Gastrocnemius medialis (tissue), 4 donors: Measurements from ENCODE around the gene SLC22A15. TPM values are rescaled to one million over a fixed set of nuclear protein-coding genes. Genes with fewer than 3 reads are reported as not detected.

Source experiments
- ATAC-seq, 2 donors: fragments of 150-250 bp; one replicate each; pipeline ENCODE4 v1.9.1; 2016
- DNase-seq, 2 donors: peaks; one replicate each; pipeline ENCODE4 v3.0.0-alpha.2; 2019
- H3K27ac ChIP-seq, 4 donors: fragments of 200-600 bp; sonication (generic); 1 replicate in 1 of 4; 2 replicates in 3 of 4; pipeline ENCODE4 v1.5.1; 2016 to 2018; ENCODE audit warnings: mild to moderate bottlenecking in 2 of 4, moderate library complexity in 1 of 4
- H3K27me3 ChIP-seq, 3 donors: fragments of 200-600 bp; sonication (generic) in 2 of 3; 1 replicate in 1 of 3; 2 replicates in 2 of 3; pipeline versions ENCODE4 v1.5.1 to v1.6.0; 2016 to 2019; ENCODE audit warnings: mild to moderate bottlenecking in 1 of 3, moderate library complexity in 1 of 3
- H3K36me3 ChIP-seq, 2 donors: fragments of 200-600 bp; sonication (generic) in 1 of 2; one replicate each; pipeline ENCODE4 v1.5.1; 2017 to 2018
- H3K4me1 ChIP-seq, 2 donors: fragments of 200-600 bp; sonication (generic) in 1 of 2; one replicate each; pipeline ENCODE4 v1.5.1; 2016 to 2017; ENCODE audit warnings: mild to moderate bottlenecking in 2 of 2
- H3K4me3 ChIP-seq, 4 donors: fragments of 200-600 bp; sonication (generic) in 3 of 4; 1 replicate in 1 of 4; 2 replicates in 3 of 4; pipeline ENCODE4 v1.5.1; 2016 to 2019; ENCODE audit warnings: mild to moderate bottlenecking in 2 of 4
- H3K9me3 ChIP-seq, 3 donors: fragments of 200-600 bp; sonication (generic) in 2 of 3; 1 replicate in 1 of 3; 2 replicates in 2 of 3; pipeline ENCODE4 v1.5.1; 2016 to 2019
- CTCF ChIP-seq, 5 experiments: fragments of 450-650 bp in 3 of 5; fragments of 200-600 bp in 2 of 5; sonication (generic) in 2 of 5; IDR thresholded peaks in 4 of 5; conservative IDR thresholded peaks in 1 of 5; 1 replicate in 4 of 5; 2 replicates in 1 of 5; pipeline ENCODE4 v1.5.1; 2016 to 2019; ENCODE audit warnings: antibody characterized with exemption in 5 of 5, mild to moderate bottlenecking in 3 of 5, moderate library complexity in 3 of 5
- POLR2A ChIP-seq, 2 donors: fragments of 450-650 bp; IDR thresholded peaks; one replicate each; pipeline ENCODE4 v1.6.1; 2017; ENCODE audit warnings: antibody characterized with exemption in 2 of 2, mild to moderate bottlenecking in 2 of 2, moderate library complexity in 2 of 2
- in situ Hi-C, 4 donors: fragments of 200-750 bp; cut with MboI; loops; one replicate each; pipeline versions ENCODE4 v1.15.0 to v1.8.0; 2017; ENCODE audit warnings: low sequenced_read_pairs in 4 of 4
- intact Hi-C: fragments of 100-400 bp; cut with DNase I; formaldehyde crosslinking; loops from one replicate; pipeline ENCODE4 v1.15.1; 2023; ENCODE audit warnings: low total_unique reads
- total RNA-seq, 4 donors: library from RNA; depleted of rRNA; stranded (reverse); fragments of >200 nt; gene quantifications; one replicate each; pipeline versions ENCODE4 v1.1.0 to v1.2.3, GENCODE V29; 2016

Gene SLC22A15
- total RNA-seq, 4 donors from 2014 or later: 0.15 to 0.62 (median 0.41) TPM

- DNase-seq (no peak), ATAC-seq (no peak)
- H3K9me3 ChIP-seq: no peaks in the 10 kb centered on the region
- no peak overlapping the region for H3K4me3 ChIP-seq
- intact Hi-C loops: no loop called here
- in situ Hi-C loops: no loop called here
- no peaks in the 10 kb centered on the region for H3K27me3 ChIP-seq
- TF ChIP-seq POLR2A (IDR thresholded peaks at IDR 0.05) (no peak), CTCF (IDR thresholded peaks at IDR 0.05 in 4 of 5, conservative IDR thresholded peaks at IDR 0.05 in 1 of 5) (no peak)
- H3K27ac ChIP-seq: no peak overlapping the region
- H3K36me3 ChIP-seq: no peaks in the 10 kb centered on the region
- peaks cover 0 to 6% of the 10 kb centered on the region in 2 donors for H3K4me1 ChIP-seq
Measured at GRCh38 chr1:116019653-116020253, 43.4 kb downstream of the SLC22A15 start.

- intact Hi-C loops (no loop called here), in situ Hi-C loops (no loop called here)
- DNase-seq (no peak), ATAC-seq (no peak)
- no peaks in the 10 kb centered on the region for H3K4me1 ChIP-seq
- H3K4me3 ChIP-seq: no peak overlapping the region
- no peak overlapping the region for H3K27ac ChIP-seq
- TF ChIP-seq CTCF (IDR thresholded peaks at IDR 0.05 in 4 of 5, conservative IDR thresholded peaks at IDR 0.05 in 1 of 5) (peak in 1 of 5 experiments; percentile 35), POLR2A (IDR thresholded peaks at IDR 0.05) (no peak)
- no peaks in the 10 kb centered on the region for H3K27me3 ChIP-seq
- H3K9me3 ChIP-seq: no peaks in the 10 kb centered on the region
- no peaks in the 10 kb centered on the region for H3K36me3 ChIP-seq
Measured at GRCh38 chr1:116020668-116021272, 44.5 kb downstream of the SLC22A15 start.

- no peak for DNase-seq
- ATAC-seq: no peak
- no peak overlapping the region for H3K27ac ChIP-seq
- in situ Hi-C loops: no loop called here
- no peaks in the 10 kb centered on the region for H3K4me1 ChIP-seq
- TF ChIP-seq CTCF (IDR thresholded peaks at IDR 0.05 in 4 of 5, conservative IDR thresholded peaks at IDR 0.05 in 1 of 5) (no peak), POLR2A (IDR thresholded peaks at IDR 0.05) (no peak)
- no peaks in the 10 kb centered on the region for H3K9me3 ChIP-seq
- H3K36me3 ChIP-seq: no peaks in the 10 kb centered on the region
- H3K4me3 ChIP-seq: no peak overlapping the region
- intact Hi-C loops: no loop called here
- H3K27me3 ChIP-seq: no peaks in the 10 kb centered on the region
Measured at GRCh38 chr1:116024626-116025025, 48.3 kb downstream of the SLC22A15 start.

GRCh38 chr1:116026631-116027030 lies 50.3 kb downstream of the SLC22A15 start:
- TF ChIP-seq CTCF (IDR thresholded peaks at IDR 0.05 in 4 of 5, conservative IDR thresholded peaks at IDR 0.05 in 1 of 5): no peak
- Histone ChIP-seq H3K27ac (no peak overlapping the region), H3K36me3 (no peaks in the 10 kb centered on the region), H3K4me1 (no peaks in the 10 kb centered on the region), H3K4me3 (no peak overlapping the region), H3K27me3 (no peaks in the 10 kb centered on the region), H3K9me3 (no peaks in the 10 kb centered on the region)
- DNase-seq (no peak), ATAC-seq (no peak)
- in situ Hi-C loops (no loop called here), intact Hi-C loops (no loop called here)
